ENCODE results near the gene BAZ1A.
A peak's percentile ranks its signal among the peaks of the same experiment; 100 is the strongest.
"Not testable (repeated sequence)": the region's sequence is repeated elsewhere in the genome, so short reads cannot be mapped to it uniquely, and the experiment has no call there.

The BAZ1A gene

DNA sequence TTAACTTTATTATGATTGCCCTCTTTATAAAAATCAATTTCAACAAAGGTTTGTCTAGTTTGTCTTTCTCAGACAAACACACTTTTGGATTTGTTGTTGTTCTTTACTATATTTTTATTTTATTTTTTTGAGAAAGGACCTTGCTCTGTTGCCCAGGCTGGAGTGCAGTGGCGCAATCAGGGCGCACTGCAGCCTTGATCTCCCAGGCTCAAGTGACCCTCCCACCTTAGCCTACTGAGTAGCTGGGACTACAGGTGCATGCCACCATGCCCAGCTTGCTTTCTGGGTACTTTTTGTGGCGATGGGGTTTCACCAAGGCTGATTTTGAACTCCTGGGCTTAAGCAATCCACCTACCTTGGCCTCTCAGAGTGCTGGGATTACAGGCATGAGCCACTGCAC, 96.4 kb downstream of the BAZ1A start:
- no peak for DNase-seq

DNA sequence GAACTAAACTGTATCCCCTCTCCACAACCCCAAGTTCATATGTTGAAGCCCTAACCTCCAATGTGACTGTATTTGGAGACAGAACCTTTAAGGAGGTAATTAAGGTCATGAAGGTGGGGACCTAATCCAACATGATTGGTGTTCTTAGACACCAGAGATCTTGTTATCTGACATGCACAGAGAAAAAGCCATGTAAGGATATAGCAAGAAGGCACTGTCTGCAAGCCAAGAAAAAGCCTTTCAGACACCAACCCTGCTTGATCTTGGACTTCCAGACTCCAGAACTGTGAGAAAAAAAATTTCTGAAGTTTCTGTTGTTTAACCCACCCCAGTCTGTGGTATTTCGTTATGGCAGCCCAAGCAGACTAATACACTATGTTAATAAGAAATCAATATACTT, 98.5 kb downstream of the BAZ1A start:
- no peak for DNase-seq

DNA sequence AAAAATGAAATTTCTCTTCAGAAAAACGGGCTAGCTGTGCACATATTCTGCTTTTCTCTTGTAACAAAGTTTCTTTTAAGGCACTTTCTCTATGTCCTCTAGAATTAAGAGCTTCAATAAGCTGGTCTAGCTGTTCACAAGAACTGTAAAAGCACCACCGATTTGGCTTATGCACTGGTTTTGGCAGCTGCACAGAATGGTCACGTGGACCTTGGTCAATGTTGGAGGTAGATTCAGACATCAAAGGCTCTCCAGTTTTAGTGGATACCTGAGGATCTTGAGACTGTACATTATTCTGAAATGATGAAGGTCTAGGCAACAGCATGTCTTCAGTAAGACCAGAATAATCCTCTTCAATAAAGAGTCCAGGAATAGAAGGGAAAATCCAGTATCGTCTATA, 99.2 kb downstream of the BAZ1A start:
- DNase-seq, result no peak

DNA sequence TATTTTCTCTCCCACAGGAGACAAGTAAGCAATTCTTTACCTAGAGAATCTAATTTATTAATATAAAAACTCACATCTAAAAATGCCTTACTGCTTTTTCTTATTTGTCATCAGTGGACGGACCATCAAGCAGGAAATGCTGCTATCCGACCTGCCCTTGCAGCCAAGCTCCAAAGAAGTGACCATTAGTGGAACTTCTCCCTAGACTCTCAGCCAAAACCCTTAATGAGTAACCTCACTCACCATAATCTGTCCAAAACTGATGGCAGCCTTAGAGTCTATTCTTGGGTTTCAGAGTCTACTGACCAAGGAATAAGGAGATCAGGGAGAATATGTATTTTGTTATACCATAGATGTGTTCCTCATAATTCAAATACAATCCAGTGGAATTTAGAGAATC, 99.8 kb downstream of the BAZ1A start:
- no peak for DNase-seq

DNA sequence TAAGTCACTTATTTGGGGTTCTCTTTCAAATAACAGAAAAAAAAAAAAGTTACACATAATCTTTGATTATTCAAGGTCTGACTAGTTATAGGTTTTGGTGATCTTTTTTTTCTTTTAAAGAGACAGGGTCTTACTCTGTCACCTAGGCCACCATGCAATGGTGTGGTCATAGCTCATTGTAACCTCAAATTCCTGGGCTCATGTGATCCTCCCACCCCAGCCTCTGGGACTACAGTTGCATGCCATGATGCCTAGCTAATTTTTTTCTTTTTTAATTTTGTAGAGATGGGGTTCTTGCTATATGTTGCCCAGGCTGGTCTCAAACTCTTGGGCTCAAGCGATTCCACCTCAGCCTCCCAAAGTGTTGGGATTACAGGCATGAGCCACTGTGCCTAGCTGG, 104.3 kb downstream of the BAZ1A start:
- DNase-seq, result no peak

DNA sequence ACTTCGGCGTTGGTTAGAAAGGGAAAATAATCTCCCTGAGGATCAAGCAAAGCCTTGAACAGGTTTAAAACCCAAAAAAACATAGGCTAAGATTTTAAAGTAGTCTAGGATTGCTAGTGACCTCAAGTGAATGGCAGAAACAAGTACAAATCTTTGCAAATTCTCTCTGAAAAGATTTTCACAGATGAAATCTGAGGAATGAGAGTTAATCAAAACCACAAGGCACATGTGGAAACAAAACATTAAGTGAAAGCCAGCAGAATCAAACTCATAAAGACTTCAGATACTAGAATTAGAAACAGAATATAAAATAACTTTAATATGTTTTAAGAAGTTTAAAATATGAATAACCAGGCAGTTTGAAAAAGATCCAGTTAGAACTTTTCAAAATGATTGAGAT, 108.6 kb downstream of the BAZ1A start:
- no peak for DNase-seq

DNA sequence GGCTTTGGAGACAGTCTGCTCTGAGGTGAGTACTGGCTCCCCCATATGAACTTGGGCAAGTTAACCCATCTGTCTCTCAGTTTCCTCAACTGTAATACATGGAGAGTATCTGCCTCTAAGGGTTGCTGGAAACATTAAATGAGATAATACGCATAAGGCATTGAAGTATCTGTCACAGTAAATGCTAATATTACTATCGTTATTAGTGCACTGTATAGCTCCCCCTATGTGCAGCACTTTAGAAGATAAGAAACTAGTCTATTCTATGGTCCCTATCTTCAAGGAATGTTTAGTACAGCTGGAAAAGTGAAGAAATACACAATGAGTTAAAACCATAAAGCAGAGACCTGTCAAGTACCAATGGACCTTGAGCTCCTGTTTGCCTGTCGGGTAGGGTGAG, 109.1 kb downstream of the BAZ1A start:
- DNase-seq, result no peak

DNA sequence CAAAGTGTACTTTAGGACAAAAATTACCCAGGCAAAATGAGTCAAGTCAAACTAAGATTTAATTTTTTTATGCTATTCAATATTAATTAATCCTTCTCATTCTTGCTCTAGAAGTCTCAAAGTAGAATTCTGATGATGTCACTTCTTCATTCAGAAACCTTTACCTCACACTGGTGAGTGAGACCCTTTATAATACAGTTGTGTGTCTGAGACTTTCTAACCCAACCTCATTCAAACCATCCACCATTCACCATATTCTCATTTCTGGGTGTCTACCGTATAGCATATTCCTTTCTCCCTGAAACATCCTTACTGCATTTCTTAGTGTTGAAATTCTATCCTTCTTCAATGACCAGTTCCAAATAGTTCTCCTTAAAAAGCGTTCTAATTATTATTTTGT, 119.9 kb downstream of the BAZ1A start:
- DNase-seq, result no peak

DNA sequence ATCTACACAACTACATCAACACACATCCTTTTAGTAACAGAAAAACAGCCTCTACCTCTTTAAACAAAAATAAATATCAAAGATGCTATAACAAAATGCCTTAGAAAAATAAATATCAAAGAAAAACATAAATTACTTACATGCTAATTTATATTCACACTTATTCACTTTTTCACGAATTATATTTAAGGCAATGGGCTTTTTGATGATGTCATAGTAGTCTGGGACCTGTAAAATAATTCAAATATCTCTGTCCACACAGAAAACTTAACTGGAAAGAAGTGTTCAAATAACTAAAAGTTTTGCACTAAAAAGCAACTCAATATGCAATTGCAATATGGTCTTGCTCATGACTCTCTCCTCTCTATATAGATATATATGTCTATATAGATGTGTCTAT, 120.5 kb downstream of the BAZ1A start:
- DNase-seq, result no peak

DNA sequence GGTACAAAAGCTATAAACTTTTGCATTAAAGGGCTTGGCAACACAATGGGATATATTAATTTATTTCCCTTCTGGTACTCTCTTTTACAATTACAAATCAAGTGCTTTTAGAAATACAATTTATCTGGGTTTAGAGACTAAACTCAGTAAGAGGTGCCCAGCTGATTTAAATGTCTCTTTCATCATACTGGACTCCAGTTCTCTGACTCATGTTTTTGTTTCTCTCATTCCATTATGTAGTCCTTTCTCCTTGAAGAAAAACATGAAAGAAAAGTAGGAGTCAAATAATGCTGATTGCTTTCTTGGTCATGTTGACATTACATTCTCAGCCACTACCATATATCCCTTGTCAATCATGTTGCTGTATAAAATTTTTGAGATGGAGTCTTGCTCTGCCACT, 124.5 kb downstream of the BAZ1A start:
- DNase-seq, result no peak

DNA sequence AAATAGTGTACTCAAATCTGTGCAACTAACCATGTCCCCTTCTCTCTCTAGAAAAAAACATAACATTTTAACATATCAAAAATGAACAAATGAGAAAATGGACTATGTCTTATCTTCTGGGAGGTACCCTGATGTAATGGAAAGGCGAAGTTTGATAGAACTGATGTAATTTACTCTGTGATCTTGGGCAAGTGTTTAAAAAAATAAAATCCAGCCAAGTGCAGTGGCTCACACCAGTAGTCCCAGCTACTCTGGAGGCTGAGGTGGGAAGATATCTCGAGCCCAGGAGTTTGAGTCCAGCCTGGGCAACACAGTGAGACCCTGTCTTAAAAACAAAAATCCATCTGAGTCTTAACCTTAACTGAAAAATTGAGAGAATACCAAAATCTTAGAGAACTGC, 124.9 kb downstream of the BAZ1A start:
- no peak for DNase-seq

DNA sequence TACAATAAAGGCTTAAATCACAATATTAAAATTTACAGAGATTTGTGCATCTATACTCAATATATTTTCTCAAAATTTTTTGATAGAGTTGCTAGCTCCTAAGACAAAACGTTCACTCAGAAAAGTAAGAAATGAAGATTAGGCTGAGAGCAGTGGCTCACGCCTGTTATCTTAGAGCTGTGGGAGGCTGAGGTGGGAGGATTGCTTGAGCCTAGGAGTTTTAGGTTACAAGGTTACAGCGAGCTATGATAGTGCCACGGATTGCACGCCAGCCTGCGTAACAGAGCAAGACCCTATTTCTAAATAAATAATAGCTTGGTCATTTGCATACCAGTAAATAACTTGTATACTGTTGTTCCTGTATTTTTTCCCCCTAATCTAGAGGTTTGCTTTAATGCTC, 125.8 kb downstream of the BAZ1A start:
- no peak for DNase-seq

DNA sequence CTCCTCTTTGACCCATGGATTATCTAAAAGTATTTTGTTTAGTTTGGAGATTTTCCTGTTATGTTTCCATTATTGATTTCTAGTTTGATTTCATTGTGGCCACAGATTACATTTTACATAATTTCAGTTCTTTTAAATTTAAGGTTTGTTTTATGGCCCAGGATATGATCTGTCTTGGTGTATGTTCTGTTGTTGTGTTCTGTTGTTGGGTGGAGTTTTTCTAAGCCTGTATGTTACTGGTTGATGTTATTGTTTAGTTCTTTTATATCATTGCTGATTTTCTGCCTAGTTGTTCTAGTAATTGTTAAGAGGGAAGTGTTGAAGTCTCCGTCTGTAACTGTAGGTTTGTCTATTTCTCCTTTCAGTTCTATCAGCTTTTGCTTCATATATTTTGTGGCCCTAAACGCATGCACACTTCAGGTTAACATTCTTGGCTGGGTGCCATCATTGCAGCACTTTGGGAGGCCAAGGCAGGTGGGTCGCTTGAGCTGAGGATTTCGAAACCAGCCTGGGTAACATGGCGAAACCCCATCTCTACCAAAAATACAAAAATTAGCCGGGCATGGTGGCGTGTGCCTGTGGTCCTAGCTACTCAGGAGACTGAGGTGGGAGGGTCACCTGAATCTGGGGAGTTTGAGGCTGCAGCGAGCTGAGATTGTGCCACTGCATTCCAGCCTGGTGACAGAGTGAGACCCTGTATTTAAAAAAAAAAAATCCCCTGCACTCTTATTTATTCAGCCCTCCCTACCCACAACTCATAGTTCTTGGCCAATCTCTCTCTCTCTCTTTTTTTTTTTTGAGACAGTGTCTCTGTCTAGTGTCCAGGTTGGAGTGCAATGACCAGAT, 132.7 kb downstream of the BAZ1A start:
- DNase-seq, result no peak

DNA sequence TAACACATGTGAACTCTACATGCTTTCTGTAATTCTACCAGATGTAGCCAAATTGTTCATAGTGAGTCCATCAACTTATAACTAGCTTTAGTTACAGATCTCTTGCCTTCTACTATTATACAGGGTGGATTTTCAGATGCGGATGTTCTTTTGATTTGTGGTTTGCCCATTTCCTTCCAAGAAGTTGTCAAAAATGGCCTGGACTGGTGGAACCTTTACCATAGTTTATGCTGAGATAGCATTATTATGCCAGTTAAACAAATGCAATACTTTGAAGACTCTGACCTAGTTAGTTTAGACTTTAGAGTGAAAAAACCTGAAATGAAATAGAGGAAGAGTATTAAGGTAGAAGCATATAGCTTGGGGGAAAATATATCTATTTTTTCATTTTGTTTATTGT, 133.3 kb downstream of the BAZ1A start:
- no peak for DNase-seq

DNA sequence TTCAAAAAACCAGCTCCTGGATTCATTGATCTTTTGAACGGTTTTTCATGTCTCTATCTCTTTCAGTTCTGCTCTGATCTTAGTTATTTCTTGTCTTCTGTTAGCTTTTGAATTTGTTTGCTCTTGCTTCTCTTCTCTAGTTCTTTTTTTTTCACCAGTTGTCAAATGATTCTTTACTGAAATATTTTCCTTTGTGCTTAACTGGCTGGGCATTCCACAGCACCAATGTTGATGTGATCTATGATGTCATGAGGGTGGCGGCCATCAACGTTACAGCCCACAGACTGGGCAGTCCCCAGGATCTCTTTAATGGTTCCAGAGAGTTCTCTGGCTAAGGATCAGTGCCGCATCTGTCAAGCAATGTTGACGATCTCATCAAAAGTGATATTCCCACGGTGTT, 135.0 kb downstream of the BAZ1A start:
- not testable (repeated sequence) for DNase-seq

DNA sequence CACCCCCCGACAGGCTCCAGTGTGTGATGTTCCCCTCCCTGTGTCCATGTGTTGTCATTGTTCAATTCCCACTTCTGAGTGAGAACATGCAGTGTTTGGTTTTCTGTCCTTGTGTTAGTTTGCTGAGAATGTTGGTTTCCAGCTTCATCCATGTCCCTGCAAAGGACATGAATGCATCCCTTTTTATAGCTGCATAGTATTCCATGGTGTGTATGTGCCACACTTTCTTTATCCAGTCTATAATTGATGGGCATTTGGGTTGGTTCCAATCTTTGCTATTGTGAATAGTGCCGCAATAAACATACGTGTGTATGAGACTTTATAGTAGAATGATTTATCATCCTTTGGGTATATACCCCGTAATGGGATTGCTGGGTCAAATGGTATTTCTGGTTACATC, 138.1 kb downstream of the BAZ1A start:
- DNase-seq, result not testable (repeated sequence)

DNA sequence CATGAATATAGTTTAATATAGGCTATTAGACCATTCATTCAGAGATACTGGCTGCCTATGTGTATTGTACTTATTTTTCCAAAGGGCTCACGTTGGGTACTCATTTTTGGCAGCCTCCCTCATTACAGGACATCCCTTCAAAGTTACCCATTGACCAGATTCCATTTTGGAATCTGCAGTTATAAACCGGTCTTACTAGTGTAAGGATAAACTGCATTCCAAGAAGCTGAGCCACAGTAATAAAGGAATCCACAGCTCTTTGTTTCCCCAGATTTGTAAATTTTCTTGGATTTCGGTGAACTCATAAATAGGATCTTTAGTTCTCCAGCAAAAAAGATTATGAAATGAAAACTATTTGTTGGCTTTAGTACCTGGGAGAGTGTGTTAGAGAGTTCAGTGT, 141.9 kb downstream of the BAZ1A start:
- DNase-seq, result no peak

DNA sequence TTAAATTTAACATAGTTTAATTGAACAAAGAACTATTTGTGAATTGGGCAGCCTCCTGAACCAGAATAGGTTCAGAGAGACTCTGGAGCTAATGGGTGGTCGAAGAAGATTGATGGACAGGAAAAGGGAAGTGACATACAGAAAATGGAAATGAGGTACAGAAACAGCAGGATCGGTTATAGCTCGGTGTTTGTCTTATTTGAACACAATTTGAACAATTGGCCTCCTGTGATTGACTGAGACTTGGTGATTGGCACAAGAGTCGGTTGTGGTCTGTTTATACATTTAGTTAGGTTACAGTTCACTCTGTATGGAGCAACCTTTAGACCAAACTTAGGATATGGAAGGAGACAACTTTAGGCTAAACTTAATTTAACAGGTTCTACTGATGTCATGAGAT, 142.4 kb downstream of the BAZ1A start:
- no peak for DNase-seq

DNA sequence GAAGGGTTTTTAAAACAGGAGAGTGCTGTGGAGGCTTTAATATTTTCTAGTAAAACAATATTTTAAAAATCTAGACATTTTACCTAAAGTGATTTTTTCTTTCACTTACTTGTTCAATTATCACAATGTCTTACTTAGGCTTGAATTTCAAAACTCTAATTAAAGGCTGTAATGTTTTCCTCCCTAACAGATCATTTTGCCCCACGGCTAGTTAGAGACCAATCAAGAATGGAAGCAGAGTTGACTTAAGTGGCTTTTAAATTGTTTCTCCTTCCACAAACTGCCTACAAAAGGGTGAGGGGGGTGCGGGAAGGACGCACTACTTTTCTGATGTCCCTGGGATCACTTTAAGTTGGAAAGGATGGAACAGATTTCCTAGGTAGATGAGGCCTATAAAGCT, 151.3 kb downstream of the BAZ1A start:
- no peak for DNase-seq

DNA sequence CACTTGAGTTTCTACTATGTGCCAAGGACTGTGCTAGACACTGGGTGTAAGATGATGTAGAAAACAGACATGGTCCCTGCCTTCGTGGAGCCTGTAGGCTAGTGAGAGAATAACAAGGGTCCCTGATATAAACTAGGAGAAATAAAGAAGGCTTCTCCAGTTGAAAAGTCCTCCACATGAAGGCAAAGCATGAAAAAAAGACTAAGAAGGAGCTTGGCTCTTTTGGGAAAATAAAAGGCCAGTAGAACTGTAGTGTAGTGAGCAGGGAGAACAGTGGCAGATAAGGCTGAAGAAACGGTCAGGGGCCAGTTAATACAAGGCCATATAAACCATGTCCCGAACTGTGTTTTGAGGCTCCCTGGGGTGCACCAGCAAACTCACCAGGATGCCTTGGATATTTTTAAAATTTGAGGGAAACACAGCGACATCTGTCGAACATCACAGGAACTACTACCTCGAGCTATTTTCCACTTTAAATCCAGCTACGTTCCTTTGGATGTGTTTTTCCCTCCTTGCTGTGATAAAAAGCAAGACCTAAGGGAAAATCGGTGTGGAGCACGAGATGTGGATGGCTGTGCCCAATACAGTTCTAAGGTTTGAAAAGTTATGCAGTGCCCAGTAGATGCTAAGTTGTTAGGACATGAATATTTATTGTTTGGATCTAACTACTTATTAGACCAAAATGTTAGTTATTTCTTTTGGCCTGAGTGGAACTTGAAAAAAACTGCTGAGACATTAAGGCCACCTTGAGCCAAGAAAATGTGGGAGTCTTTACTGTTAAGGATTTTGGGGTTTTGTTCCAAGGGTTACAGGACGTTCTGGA, 152.2 kb downstream of the BAZ1A start:
- DNase-seq, result peak; percentile 48

DNA sequence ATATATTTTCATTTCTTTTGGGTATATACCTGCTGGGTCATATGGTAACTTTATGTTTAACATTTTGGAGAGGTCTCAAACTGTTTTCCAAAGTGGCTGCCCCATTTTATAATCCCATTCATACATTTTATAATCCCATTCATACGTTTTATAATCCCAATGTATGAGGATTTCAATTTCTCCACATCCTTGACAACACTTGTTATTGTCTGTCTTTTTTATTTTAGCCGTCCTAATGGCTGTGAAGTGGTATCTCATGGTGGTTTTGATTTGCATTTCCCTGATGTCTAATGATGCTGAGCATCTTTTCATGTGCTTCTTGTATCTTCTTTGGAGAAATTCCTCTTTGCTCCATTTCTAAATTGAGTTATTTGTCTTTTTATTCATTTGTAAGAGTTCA, 154.0 kb downstream of the BAZ1A start:
- no peak for DNase-seq

DNA sequence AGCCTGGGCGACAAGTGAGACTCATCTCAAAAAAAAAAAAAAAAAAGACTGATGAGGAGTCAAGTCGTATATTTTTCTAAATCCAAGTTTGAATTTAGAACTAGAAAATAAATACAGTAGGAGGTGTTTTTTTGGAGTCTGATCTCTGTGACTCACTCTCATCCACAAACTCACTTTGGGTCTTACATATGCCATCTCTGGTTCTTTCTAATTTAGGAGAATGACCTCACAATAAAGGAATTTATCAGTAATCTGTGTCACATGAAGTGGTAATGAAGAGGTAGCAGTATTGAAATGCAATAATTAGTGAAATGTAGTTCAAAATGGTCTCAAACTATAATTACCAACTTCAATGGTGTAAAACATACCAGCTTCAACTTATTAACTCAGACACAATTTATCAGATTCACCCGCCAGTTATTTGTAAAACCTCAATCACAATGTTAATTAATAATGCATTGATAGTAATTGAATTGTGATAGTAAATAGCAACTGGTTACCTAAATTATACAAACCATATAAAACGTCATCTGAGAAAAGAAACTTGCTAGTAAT, 156.3 kb downstream of the BAZ1A start:
- DNase-seq, result no peak

DNA sequence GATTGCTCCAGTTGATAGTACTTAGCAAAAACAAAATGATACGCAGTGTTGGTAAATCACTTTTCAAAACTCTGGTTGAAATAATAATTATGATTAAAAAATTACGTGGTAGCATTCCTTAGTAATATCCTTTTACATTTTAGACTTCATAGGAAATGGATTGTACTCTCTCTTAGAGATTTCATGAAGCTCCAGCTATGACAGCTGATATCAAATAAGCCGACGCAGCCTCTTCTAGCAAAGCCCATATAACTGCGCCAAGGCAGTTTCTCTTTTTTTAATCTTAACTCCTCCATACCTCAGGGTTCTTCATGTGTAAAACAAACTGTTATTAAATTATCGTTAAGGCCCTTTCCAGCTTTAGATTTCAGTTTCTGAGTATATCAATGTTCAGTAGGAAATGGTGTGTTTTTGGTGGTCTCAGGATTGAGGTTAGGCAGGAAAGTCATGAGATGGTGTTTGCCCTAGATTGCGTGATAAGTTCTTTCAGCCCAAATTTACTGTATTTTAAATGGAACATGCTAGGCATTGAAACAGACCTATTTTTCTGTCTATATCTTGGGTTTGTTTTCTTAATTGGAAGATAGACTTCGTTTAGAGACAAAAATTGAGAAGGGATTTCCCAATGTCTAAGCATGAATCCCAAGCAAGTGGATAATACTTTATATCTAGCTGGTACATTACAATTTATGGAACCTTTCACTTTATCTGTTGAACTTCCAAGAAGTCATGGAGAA, 159.9 kb downstream of the BAZ1A start:
- no peak for DNase-seq

All from right hindlimb (tissue), 1 donor.